ENCODE measurements around the gene NUDT21.

DNA sequence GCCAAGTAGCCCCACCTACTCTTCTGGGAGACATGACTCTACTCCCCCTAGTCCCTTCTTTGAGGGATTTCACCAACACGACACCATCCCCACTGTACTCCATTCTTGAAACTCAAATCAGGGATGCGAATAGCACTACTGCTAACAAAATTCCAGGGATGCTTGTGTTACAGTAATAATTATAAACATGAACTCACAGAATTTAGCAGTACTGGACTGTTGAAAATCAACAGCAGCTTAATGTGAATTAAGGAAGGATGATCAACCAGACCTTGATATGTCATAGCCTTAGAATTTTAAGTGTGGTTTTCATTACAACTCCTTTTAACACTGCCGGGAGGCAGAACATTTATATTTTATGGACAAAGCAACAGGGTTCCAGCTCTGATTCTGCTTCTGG lies 63.7 kb downstream of the NUDT21 start:
- TF ChIP-seq, protein P1, sequence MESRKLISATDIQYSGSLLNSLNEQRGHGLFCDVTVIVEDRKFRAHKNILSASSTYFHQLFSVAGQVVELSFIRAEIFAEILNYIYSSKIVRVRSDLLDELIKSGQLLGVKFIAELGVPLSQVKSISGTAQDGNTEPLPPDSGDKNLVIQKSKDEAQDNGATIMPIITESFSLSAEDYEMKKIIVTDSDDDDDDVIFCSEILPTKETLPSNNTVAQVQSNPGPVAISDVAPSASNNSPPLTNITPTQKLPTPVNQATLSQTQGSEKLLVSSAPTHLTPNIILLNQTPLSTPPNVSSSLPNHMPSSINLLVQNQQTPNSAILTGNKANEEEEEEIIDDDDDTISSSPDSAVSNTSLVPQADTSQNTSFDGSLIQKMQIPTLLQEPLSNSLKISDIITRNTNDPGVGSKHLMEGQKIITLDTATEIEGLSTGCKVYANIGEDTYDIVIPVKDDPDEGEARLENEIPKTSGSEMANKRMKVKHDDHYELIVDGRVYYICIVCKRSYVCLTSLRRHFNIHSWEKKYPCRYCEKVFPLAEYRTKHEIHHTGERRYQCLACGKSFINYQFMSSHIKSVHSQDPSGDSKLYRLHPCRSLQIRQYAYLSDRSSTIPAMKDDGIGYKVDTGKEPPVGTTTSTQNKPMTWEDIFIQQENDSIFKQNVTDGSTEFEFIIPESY (IDR thresholded peaks at IDR 0.05): no peak
- no peak for TF ChIP-seq CTCF (IDR thresholded peaks at IDR 0.05 in 2 of 3, conservative IDR thresholded peaks at IDR 0.05 in 1 of 3; ENCODE audit: control insufficient read depth in 2 of 3, extremely low read depth in 1 of 3, insufficient read depth in 1 of 3, low read depth in 3 of 3, low read length in 3 of 3)
- no peak for TF ChIP-seq POLR2A (IDR thresholded peaks at IDR 0.05; ENCODE audit: low read depth, low read length)
- TF ChIP-seq, protein P2, sequence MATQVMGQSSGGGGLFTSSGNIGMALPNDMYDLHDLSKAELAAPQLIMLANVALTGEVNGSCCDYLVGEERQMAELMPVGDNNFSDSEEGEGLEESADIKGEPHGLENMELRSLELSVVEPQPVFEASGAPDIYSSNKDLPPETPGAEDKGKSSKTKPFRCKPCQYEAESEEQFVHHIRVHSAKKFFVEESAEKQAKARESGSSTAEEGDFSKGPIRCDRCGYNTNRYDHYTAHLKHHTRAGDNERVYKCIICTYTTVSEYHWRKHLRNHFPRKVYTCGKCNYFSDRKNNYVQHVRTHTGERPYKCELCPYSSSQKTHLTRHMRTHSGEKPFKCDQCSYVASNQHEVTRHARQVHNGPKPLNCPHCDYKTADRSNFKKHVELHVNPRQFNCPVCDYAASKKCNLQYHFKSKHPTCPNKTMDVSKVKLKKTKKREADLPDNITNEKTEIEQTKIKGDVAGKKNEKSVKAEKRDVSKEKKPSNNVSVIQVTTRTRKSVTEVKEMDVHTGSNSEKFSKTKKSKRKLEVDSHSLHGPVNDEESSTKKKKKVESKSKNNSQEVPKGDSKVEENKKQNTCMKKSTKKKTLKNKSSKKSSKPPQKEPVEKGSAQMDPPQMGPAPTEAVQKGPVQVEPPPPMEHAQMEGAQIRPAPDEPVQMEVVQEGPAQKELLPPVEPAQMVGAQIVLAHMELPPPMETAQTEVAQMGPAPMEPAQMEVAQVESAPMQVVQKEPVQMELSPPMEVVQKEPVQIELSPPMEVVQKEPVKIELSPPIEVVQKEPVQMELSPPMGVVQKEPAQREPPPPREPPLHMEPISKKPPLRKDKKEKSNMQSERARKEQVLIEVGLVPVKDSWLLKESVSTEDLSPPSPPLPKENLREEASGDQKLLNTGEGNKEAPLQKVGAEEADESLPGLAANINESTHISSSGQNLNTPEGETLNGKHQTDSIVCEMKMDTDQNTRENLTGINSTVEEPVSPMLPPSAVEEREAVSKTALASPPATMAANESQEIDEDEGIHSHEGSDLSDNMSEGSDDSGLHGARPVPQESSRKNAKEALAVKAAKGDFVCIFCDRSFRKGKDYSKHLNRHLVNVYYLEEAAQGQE (IDR thresholded peaks at IDR 0.05; ENCODE audit: low read depth, low read length): no peak
- no peak for TF ChIP-seq PML (IDR thresholded peaks at IDR 0.05; ENCODE audit: low read length)
- no peak for TF ChIP-seq SMAD1 (IDR thresholded peaks at IDR 0.05; ENCODE audit: low read depth, partially characterized antibody)
- no peak for TF ChIP-seq TAF1 (IDR thresholded peaks at IDR 0.05; ENCODE audit: borderline replicate concordance, low read depth, low read length)

Measured in GM12878 (cell line).